PFSK-1 (cell line): ENCODE data around the gene CENPV.

Source experiments
- POLR2AphosphoS5 ChIP-seq: IDR thresholded peaks from 2 replicates; pipeline ENCODE4 v1.6.1; 2012; ENCODE audit warnings: low read depth, mild to moderate bottlenecking, control low read depth, low read length, moderate library complexity
- REST ChIP-seq, 2 experiments: IDR thresholded peaks; 2 replicates each; pipeline versions ENCODE4 v1.6.1 to v1.8.0; 2011 to 2012; ENCODE audit warnings: low read depth in 2 of 2, low read length in 2 of 2, control low read depth in 1 of 2, inconsistent platforms in 1 of 2, mild to moderate bottlenecking in 1 of 2, moderate library complexity in 1 of 2; ENCODE audit not compliant: insufficient read depth in 1 of 2
- SIN3A ChIP-seq: IDR thresholded peaks from 2 replicates; pipeline ENCODE4 v1.6.1; 2012; ENCODE audit warnings: mild to moderate bottlenecking, low read length, moderate library complexity, borderline replicate concordance; ENCODE audit not compliant: insufficient read depth
- TAF1 ChIP-seq: IDR thresholded peaks from 2 replicates; pipeline ENCODE4 v1.6.1; 2012; ENCODE audit warnings: low read length, control low read depth, borderline replicate concordance; ENCODE audit not compliant: insufficient read depth

GRCh38 chr17:16343569-16343968 is 9.7 kb downstream of the CENPV start:
- TF ChIP-seq TAF1 (no peak), POLR2AphosphoS5 (no peak), REST (IDR thresholded peaks at IDR 0.05; ENCODE audit: insufficient read depth in 1 of 2, low read depth in 2 of 2, low read length in 2 of 2) (no peak), SIN3A (no peak)
